ENCODE data around the gene SNCAIP.

SNCAIP gene

GRCh38 chr5:122430319-122430586, 118.2 kb downstream of the SNCAIP start:
- no peak for DNase-seq

DNA sequence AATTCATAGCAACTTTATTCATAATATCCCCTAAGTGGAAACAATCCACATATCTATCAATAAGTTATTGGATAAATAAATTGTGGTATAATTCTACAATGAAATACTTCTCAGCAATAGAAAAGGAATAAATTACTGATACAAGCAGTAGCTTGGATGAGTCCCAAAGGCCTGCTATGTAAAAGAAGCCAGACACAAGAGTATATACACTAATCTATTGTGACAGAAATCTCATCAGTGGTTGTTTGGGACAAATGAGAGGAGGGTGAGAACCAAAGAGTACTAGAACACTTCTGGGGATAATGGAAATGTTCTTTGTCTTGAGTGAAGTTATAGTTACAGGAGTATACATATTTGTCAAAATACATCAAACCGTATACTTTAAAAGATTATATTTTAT, 119.3 kb downstream of the SNCAIP start:
- no peak for DNase-seq

DNA sequence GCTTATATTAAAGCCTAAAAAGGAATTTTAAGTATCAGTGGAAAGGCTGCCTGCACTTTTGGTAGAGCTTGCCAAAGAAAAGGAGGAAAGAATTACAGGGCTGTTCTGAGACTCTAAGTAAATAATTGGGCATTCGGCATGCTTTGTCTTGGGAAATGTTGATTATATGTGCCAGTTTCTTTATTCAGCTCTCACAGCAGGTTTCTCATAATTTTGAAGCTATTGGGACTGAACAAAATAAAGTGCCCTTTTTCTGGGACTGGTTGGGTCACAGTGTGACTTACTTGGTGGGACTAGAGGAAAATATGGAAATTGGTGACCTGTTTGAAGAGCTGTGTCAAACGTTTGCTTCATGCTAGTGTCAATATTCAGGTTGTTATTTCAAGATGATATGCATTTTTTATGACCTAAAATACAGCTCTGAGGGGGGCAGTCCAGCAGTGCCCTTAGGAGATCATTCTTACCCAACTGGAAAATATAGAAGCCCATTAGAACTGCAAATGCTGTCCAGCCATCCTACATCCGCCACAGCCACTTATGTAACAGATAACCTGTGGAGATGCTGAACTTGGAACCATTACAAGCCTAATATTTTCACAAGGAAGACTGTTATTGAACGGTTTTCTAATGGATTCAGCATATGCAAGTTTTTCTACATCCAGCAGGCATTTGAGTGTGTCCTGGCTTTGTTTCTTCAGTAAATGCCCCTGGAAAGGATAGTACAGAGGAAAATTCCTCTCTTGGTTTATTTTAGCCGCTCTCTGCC, 122.4 kb downstream of the SNCAIP start:
- no peak for DNase-seq

DNA sequence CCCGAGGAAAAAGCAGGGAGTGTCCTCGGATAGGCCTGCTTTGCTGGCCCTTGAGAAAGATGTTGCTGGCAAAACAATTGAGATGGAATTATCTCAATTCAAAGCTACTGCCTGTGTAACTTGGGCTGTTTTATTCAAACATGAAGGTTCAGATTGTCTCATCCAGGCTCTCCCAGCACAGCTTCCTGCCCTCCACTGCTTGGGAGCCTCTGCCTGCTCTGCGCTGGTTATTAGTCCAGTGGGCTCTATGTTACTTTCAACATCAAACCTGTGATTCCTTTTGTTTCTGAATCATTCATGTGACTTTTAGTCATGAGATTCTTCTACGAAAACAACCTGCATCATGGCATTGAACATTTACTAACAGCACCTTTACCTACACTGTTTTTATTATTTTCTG, 123.2 kb downstream of the SNCAIP start:
- no peak for DNase-seq

- no peak for DNase-seq
Observed at GRCh38 chr5:122435761-122436160, 123.7 kb downstream of the SNCAIP start.

DNA sequence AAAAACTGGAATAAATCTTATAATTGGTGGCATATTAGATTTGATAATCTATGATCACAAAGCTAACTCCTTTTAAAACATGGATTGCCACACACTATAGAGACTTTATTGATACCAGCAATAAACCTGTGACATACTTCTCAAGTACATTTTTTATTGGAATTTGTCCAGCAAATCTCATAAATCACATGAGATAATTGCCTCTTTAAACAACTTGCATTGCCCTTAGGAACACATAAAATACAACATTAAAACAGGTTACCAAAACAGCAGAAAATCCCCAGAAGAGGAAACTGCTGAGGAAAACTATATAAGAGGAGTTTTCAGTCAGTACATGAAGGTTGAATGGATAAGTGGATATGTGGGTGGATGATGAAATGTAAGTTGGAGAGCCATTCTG, 124.6 kb downstream of the SNCAIP start:
- no peak for DNase-seq

DNA sequence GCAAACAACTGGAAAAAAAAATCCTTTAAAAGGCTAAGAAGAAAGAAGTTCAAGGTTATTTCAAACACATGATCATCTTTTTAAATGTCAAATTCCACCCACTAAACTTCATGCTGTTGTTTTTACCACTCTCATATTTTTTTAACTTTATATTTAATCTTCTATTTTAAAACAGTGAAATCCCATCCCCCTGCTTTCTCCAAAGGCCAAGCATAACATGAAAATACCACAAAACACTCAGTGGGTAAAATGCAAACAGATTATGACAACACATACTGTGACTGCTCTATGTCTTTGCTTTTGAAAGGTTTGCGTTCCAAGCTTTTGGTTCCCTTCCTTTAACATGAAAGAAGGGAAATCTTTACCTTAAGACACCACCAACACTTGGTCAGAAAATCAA, 127.6 kb downstream of the SNCAIP start:
- no peak for DNase-seq

GRCh38 chr5:122442938-122443337, 130.9 kb downstream of the SNCAIP start:
- DNase-seq = no peak

GRCh38 chr5:122444411-122444810, 132.4 kb downstream of the SNCAIP start:
- no peak for DNase-seq

GRCh38 chr5:122445070-122445469, 133.0 kb downstream of the SNCAIP start:
- DNase-seq = no peak

GRCh38 chr5:122447072-122447471, 135.0 kb downstream of the SNCAIP start:
- no peak for DNase-seq

- DNase-seq = no peak
Observed at GRCh38 chr5:122447879-122448278, 135.8 kb downstream of the SNCAIP start.

DNA sequence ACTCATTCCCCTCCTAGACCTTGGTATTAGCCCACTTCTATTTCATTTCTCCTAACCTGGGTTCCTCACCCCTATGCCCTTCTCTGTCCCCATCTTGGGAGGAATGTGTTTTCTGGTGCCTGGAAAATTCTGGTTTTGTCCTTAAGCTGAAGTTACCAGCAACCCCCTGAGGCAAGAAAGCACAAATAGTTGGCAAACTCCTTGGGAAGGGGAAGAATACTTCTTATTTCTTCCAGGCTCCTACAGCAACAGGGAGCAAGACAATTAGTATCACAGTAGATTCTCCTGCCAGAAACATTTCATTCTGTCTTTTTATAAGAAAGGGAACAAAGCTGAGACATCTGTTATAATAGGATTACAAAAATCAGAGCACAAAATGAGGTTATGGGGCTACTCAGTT, 142.5 kb downstream of the SNCAIP start:
- no peak for DNase-seq

DNA sequence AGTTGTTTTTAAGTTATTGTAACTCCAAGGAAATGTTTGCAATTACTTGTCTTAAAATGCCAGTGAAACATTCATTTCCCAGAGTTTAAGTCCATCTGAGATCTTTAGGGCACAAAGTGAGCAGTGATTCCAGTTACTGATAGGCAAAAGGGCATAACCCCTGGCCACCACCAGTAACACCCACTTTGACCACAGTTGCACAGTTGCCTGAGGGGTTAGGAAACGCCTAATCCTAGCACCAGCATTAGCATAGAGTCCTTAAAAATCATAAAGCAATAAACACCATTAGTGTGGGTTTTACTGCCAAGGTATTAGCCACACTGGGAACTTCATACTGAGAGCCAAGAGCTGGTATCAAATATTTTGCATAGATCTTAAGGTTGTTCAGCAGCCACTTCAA, 143.9 kb downstream of the SNCAIP start:
- no peak for DNase-seq

DNA sequence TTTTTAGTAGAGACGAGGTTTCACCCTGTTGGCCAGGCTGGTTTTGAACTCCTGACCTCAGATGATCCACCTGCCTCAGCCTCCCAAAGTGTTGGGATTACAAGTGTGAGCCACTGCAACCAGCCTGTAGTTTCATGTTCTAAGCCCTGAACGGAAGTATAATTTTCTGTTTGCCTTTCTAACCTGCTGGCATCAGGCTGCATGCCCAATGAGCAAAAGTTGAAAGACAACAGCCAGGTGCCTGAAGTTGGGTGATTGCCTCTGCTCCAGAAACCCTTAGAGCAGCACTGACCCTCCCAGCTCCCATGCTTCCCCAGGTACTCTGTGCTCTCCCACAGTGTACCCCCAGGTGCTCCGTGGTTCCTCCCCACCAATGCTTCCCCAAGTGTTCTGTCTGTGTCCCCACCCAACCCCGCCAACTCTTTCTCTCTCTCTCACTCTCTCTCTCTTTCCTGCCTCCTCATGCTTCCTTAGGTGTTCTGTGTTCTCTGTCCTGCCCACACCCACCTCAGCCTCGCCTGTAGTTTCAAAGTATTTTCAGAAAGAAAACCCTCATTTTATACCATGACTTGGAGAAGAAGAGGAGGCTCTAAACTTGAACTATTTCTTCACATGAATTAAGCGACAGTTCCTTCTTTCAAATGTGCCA, 145.3 kb downstream of the SNCAIP start:
- no peak for DNase-seq

- no peak for DNase-seq
Observed at GRCh38 chr5:122458278-122458872, 146.3 kb downstream of the SNCAIP start.

GRCh38 chr5:122462486-122462885, 150.4 kb downstream of the SNCAIP start:
- no peak for DNase-seq

DNA sequence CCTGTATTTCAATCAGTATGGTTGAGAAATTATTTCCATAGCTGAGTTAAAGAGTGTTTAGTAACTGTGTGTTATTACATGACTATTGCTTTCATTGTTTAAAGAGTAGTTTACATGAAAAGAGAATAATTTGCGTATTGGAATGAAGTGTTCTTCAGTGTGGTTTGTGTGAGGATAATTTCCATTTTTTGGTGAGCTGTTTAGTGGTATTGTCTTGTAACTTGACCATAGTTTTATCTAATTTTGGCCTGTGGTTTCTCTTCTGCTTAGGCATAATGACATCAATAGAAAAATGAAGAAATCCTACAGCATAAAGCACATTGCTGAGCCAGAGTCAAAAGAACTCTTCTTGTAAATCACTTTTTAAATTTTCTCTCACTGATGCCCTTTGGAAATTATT, 151.2 kb downstream of the SNCAIP start:
- DNase-seq = no peak

DNA sequence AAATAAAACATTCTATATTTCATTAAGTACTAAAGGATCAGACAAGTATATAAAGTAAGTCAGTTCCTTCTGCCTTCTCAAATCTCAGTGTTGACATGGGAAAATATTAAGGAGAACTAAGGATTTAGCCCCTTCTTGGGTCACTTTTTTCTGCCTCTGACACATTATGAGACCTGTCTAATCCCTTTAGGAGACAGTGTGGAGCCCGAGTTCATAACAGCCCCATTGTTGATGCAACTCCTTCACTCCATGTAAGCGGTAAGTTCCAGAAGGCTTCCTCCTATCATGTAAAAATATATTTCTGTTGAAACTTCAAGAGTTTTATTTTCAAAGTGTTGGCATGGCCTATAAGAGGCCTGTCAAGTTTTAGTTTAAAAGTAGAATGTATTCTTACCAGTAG, 152.2 kb downstream of the SNCAIP start:
- no peak for DNase-seq

GRCh38 chr5:122465031-122465577, 153.1 kb downstream of the SNCAIP start:
- DNase-seq = no peak

- no peak for DNase-seq
Observed at GRCh38 chr5:122465994-122466393, 154.0 kb downstream of the SNCAIP start.

DNA sequence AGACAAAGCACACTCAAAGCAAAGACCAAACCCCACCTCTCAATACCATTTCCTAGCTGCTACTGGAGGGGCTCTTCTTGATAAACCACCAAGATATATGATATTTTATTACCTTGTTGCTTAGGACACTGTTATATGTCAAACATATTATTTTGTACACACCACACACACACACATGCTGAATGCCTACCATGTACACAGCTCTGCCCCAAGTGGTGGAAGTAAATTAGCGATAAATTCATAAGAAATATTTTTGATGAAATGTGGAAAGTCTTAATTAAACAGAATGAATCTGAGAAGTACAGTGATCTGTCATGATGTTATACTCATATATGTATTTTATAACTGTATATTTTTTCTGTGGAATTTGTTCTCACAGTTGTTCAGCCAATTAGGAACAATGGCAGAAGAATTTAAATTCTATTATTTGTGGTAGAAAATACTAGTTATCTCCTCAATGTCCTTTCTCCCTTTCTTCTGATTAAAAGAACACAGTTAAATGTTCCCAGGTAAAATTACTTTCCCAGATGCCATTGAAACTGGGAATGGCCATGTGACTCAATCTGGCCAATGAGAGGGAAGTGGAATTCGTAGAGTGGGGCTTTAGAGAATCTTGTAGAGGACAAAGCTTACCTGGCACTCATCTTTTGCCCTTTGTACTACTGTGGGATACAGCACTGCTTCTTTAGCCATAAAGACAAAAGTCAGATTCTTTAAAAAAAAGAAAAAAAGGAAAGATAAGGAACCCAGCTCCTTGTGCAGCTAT, 156.5 kb downstream of the SNCAIP start:
- DNase-seq = no peak

DNA sequence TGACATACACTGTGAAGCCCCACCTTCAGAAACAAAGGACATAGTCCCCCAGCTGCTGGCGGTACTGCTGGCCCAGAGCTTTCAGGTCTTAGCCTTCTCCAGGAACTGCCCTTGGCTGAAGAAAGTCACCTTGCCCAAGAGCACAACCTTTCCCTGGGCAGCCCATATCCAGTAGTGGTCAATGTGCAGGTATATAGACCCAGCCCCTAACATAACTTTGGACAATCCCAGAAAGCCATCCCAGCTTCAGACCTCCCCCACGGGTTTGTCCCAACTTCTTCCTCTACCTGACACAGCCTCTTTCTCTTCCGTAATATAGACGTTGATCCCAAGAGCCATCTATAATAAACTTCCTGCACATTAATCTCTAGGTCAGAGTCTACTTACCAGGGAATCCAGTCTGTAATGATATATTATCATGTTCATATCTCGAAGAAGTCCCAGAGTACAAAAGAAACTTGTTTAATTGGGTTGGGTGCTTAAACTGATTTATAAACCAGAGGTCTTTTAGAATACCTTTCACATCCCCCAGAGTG, 157.4 kb downstream of the SNCAIP start:
- no peak for DNase-seq
